ENCODE results near the gene TMA7B.

GRCh38 chr22:39935612-39936011 is 24.6 kb upstream of the TMA7B start:
- TF ChIP-seq FOS (IDR thresholded peaks at IDR 0.05; ENCODE audit: low read depth, low read length): no peak
- TF ChIP-seq RCOR1 (IDR thresholded peaks at IDR 0.05; ENCODE audit: insufficient replicate concordance, low read length): no peak
- TF ChIP-seq RAD21 (IDR thresholded peaks at IDR 0.05; ENCODE audit: low read length): no peak
